TTC549 (cell line): ENCODE results near the gene MC2R.
"Not testable (repeated sequence)": the region's sequence is repeated elsewhere in the genome, so short reads cannot be mapped to it uniquely, and the experiment has no call there.

Source experiments
- FAIRE-seq: peaks from 2 replicates; lab custom pipeline; 2012; peaks lifted over from hg19 to GRCh38; lab: Jason Lieb, UNC

Gene MC2R

DNA sequence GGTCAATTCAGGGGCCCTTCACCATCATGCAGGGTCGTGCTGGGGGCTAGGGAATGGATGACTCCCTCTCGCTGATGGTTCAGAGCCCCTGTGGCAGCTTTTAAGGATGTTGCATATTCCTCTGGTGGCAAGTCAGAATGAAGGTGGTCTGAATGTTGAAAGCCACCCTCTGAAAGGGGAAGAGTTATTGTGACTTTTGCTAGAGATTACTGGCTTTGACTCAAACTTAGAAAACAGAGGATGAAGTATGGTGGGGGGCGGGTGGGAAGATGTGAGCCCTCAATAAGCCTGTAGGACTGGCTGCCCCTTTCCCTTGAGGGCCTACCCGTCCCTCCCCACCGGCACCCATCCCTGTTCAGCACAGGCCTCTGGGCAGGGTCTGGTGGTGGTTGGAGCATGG is 23.2 kb downstream of the MC2R start:
- FAIRE-seq: no peak

DNA sequence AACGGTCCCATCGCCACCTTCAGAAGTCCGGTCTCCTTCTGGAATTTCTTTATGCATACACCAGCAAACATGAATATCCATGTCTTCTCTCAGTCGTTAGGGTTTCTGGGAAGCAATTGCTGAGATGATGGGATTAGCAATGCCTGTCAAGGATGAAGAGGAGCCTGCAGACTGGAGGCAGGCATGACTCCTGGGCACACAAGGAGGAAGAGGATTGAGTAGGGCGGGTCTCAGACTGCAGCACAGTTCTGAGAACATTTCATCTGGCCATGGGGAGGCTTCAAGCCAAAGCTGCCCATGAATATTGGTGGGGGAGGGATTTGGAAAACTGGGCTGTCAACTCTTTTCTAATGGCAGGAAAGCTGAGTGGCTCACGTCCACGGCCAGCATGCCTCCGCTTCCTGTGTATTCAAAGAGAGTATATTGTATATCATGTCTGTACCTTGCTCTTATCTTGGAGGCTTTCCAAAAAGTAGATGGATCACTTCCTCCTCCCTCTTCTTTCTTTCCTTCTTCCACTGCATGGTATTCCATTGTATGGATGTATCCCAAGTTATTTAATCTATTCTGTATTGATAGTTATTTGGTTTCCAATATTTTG is 24.5 kb downstream of the MC2R start:
- FAIRE-seq: no peak

DNA sequence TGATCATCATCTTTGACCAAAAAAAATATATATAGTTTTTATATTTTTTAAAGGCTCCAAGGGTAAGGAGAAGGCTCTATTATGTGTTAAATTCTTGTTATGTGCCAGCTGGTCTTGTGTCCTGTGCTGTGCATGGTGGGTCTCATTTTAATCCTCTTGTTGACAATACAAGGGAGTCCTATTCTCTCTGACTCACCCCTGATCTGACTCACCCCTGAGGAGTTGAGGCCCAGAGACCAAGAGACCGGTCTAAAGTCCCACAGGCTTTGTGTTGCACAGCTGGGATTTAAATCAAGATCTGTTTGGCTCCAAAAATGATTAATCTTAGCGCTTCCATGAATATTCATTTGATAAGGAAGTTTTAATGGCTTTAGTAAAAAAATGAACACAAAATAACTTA is 25.7 kb downstream of the MC2R start:
- no peak for FAIRE-seq

DNA sequence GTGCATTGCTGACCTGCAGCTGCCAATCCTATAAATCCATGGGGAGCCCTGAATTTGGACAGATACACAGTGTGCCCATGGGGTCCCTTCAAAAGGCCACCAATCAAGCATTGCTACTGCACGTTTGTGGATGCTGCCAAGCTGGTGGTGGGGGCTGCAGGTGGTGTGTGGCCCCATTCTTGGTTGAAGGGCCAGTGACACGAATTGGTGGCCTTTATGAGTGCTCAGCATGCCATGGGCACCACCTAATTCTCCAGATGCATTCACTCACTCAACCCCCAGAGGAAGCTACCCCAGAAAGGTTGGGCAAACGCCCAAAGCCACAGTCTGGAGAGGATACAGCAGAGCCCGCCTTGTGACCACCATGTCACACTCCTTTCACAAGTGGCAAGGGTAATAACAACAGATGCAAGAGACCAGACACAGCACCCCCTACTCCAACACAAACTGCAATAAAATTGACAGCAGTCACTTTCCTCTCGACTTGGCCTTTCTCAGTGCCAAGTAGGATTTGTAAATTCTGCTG is 27.1 kb downstream of the MC2R start:
- FAIRE-seq: no peak

DNA sequence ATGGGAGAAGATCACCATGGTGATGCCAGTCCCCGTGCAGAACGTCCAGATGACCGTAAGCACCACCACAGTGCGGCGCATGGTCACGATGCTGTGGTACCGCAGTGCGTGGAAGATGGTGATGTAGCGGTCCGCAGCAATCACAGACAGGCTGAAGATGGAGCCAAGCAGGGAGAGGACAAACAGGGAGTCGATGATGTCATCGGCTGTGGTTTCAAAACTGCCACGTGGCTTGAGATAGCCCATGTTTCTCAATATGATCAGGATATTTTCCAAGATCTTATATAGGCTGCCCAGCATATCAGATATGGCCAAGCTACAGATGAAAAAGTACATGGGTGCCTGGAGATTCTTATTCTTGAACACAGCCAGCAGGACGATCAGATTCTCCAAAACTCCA is 30.3 kb downstream of the MC2R start:
- no peak for FAIRE-seq

DNA sequence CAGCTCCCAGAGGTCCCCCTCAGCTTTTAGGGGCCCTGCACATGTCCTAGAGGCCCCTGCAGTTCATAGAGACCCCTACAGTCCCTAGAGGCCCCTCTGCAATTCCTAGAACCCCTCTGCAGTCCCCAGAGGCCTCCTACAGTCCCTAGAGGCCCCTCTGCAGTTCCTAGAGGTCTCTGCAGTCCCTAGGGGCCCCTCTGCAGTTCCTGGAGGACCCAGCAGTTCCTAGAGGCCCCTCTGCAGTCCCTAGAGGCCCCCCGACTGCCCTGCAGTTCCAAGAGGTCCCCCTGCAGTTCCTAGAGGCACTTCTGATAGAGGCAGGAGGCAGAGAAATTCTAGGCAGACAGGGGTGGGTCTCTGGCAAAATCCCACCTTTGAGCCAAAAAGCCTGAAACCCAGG is 35.4 kb downstream of the MC2R start:
- no peak for FAIRE-seq

DNA sequence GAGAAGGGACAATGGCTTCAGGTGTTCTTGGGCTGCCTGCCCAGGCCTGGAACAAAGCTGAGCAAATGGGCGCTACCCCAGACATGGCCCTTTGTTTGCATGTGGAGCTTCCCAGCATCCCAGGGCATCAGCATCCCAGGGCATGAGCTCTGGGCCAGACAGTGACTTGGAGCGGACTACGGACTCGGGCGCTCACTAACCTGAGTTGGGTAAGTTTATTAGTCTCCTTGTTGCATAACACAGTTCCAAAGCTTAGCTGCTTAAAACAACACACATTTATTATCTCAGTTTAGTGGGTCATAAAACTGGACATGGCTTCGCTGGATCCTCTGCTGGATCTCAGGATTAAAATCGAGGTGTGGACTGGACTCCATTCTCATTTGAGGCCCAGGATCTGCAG is 35.8 kb downstream of the MC2R start:
- no peak for FAIRE-seq

DNA sequence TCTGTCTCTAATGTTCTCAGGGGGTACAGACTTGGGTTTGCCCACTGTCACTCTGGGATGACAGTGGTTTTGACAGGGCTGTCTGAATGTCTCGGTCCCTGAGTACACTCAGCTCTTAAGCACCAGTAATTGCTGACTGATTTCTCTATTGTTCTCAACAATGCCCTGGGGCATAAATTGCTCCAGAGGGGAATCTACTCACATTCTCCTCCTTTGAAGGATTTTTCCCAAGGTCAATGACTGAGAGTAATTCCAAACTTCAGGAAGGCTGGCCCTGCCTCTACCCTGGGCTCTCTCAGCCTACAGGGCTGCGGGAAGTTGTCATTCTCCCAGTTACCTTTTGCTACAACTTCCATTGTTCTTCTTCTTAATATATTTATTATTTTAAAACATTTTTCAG is 36.5 kb downstream of the MC2R start:
- no peak for FAIRE-seq

DNA sequence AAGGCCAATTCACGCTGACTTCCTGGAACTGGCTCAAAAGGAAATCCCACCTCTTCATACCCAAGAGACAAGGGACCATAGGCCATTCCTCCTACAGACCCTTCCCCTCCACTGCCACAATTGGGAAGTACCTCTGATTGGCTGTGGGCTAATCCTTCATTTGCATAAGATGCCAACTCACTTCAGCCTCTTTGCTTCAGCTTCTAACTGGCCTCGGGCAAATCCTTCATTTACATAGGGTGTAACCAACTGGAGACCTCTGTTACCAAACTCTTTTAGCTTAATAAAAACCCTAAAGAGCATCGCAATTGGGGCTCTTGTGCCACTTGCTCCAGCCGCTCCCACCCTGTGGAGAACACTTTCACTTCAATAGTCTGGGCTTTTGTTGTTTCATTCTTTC is 38.2 kb downstream of the MC2R start:
- no peak for FAIRE-seq

DNA sequence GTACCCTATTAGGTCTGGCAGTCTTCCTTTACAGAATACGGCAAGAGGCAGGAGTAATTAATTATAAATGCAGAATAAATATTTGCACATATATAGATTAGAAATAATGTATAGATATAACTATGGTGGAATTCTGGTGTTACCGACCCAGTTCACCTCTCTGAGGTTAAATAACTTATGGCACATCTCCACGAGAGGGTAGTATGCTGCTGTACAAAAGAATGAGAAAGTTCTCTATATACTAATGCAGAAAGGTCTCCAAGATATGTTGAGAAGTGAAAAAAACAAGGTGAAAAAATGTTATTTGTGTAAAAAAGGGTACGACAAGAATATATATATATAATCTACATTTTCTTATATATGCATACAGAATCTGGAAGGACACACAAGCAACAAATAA is 40.8 kb downstream of the MC2R start:
- no peak for FAIRE-seq

DNA sequence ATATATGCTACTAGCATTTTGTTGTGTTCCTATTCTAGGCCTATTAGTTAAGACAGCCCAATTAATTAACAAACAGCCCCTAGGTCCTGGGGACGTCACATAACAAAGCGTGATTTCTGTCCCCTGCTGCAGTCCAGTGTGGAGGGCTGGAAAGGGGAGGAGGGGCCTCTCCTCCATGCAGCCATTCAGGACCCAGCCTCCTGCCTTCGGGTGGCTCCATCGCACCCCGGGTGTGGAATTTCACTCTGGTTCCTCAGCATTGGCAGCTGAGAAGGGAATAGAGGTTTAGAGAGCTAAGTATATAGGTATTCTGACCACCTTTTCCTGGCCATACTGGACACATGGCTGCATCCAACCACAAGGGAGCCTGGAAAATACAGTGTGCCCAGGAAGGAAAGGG is 42.4 kb downstream of the MC2R start:
- FAIRE-seq: no peak

DNA sequence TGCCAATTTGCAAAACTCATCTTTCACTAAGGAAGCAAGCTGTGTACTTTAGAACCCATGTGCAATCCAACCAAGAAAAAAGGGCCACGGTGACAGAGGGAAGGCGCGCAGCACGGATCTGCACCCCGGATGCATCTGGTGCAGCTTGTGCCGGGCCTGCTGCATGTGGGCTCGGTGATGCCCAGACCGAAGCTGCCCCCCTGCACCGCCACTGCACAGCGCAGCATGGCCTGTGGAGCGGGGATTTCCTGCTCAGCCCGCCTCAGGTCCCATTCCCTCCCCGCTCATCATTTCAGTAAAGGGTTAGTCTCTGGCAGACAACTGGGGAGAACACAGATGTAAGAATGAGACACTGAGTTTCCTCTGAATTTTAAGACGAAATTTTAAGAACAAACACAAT is 43.0 kb downstream of the MC2R start:
- no peak for FAIRE-seq

DNA sequence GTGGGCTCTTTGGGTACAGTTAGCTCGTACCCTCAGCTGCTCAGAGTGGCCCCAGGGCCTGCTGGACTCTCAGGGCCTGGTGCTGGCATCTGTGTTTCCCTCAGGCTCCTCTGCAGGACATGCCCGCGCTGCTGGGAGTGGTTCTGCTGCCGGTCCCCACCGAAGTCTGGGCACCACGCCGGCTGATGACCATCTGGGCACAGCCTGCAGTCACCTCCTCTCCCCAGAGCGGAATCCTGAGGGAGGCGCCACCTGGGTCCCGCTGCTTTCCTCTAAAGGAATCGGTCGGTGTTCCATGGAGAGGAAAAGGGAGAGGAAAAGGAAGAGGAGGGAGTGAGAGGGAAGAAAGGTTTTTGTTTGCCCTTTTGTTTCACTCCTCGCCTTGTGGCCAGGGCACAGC is 43.6 kb downstream of the MC2R start:
- no peak for FAIRE-seq

DNA sequence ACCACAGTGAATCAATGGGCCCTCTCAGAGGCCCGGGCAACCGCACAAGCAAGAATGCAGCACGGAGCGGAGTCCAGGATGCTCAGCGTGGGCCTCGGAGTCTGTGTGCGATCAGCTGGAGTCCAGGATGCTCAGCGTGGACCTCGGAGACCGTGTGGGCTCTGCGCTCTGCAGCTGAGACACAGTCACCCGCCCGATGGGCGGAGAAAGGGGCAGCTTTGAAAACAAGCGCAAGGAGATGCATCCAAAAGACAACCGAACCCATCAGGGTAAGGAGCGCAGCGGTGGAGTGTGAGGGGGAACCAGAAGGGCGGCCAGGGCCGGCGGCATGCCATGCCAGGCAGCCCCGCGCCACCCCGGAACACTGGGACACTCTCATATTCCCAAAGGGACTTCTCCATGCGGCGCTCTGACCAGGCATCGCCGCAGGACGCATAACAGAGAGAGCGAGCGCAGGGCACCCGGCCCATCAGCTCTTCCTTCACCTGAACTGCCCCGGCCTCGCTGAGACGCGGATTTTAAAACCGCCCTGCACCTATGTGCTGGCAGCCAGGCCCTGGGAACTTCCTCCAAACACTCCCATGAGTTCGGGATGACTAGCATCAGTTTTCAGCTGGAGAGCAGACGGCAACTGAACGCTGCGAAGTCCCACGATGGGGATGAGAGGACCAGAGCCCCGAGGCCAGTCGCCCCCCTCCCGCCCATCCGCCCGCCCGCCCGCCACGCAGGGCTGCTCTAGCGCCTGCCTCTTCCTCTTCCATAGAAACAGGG is 46.6 kb downstream of the MC2R start:
- no peak for FAIRE-seq

DNA sequence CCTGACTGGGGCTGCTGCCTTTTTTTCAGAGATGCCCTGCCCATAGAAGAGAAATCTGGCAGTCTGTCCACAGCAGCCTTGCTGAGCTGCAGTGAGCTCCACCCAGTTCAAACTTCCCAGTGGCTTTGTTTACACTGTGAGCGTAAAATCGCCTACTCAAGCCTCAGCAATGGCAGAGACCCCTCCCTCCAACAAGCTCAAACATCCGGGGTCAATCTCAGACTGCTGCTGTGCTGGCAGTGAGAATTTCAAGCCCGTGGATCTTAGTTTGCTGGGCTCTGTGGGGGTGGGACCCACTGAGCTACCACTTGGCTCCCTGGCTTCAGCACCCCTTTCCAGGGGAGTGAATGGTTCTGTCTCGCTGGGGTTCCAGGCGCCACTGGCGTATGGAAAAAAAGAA is 52.4 kb downstream of the MC2R start:
- FAIRE-seq: not testable (repeated sequence)

DNA sequence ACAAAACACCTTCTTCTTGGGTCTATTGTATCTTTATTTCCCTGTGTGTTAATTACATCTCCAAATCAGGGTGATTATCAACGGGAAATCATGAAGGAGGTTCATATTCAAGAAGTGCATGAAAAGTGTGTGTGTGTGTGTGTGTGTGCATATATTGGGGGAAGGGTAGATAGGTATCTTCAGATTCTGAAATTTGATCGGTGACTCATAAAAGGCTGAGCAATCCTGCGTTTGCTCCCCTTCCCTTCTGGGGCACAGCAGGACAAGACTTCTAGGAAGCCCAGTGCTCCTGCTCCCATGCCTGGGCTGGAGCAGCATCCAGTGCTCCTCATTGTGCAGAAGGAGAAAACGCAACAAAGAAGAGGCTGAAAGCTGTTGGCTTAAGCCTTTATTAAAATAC is 65.5 kb downstream of the MC2R start:
- no peak for FAIRE-seq

DNA sequence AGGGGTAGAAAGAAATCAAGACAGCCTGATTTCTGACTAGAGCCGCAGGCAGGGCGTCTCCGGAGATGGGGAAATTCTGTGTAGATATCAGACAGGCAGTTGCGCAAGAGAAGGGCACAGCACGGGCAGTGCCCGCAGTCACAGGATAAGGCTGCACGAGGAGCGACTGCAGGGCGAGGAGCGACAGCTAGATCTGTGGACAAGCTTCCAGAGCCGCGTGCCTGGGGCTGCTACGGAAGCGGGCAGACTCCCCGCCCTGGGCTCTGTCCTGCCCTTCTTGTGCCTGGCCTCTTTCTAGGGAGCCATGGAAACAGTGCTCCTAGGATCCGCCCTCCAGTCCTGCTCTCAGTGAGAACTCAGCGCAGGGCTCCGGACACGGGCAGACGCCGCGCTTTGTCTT is 78.8 kb downstream of the MC2R start:
- FAIRE-seq: no peak

DNA sequence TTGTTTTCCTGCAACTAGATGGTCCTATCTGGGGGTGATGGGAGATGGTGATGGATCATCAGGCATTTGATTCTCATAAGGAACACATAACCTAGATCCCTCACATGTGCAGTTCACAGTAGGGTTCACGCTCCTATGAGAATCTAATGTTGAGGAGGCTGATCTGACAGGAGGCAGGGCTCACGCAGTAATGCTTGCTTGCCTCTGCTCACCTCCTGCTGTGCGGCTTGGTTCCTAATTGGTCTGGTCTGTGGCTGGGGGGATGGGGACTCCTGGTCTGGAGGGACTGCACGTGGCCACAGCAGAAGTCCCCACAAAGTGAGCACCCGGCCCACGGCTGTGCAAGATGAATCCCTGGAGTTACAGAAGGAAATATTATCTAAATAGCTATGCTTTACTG is 80.1 kb downstream of the MC2R start:
- no peak for FAIRE-seq

DNA sequence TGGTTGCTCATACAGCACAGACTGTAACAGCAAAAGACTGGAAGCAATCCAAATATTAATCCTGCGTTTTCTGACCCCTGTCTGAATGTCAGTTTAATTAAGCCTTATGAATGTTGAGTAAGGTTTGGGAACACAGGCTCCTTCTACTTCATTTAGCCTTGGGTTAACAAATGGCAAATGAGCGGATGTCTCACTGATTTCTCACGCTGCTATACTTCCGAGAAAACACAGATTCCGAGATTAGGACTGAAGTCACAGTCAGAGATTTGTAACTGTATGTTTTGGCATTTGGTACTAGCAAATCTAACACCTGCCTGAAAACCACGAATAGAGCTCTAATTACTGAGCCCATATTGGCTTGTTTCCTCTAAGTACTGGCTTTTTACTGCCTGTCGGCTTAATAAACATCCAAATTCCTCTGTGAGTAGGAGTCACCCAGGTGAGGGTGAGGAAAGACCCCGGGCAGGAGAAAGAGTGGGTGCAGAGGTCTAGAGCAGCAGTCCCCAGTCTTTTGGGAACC is 80.8 kb downstream of the MC2R start:
- no peak for FAIRE-seq
